Measurements from ENCODE around the gene ELMOD3.

- no peak for TF ChIP-seq CTCF (conservative IDR thresholded peaks at IDR 0.05; ENCODE audit: low read length)
- TF ChIP-seq EZH2phosphoT487 (IDR thresholded peaks at IDR 0.05; ENCODE audit: borderline replicate concordance) = no peak
Measured at GRCh38 chr2:85357736-85358135, 3.2 kb downstream of the ELMOD3 start.
